ENCODE data around the gene PHACTR1.

Gene PHACTR1

DNA sequence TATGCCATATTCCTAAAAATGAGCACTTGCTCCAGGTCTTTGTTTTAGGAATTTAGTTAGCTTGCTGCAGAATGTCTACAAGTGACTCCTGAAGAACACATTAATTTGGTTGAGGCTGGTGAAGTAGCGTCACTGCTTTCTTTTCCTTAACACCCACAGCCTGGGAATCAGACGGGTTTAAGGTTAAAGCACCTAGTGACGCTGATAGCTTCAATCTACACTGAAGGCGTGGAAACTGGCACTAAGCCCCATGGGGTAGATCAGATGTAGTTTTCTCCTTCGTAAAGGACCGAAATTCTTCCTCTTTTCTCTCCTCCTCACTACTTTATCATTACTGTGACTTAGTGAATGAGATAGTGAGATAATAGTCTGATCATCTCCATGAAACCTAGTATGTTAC, 521.5 kb downstream of the PHACTR1 start:
- TF ChIP-seq, protein P1, sequence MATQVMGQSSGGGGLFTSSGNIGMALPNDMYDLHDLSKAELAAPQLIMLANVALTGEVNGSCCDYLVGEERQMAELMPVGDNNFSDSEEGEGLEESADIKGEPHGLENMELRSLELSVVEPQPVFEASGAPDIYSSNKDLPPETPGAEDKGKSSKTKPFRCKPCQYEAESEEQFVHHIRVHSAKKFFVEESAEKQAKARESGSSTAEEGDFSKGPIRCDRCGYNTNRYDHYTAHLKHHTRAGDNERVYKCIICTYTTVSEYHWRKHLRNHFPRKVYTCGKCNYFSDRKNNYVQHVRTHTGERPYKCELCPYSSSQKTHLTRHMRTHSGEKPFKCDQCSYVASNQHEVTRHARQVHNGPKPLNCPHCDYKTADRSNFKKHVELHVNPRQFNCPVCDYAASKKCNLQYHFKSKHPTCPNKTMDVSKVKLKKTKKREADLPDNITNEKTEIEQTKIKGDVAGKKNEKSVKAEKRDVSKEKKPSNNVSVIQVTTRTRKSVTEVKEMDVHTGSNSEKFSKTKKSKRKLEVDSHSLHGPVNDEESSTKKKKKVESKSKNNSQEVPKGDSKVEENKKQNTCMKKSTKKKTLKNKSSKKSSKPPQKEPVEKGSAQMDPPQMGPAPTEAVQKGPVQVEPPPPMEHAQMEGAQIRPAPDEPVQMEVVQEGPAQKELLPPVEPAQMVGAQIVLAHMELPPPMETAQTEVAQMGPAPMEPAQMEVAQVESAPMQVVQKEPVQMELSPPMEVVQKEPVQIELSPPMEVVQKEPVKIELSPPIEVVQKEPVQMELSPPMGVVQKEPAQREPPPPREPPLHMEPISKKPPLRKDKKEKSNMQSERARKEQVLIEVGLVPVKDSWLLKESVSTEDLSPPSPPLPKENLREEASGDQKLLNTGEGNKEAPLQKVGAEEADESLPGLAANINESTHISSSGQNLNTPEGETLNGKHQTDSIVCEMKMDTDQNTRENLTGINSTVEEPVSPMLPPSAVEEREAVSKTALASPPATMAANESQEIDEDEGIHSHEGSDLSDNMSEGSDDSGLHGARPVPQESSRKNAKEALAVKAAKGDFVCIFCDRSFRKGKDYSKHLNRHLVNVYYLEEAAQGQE (IDR thresholded peaks at IDR 0.05; ENCODE audit: insufficient replicate concordance, low read depth): no peak
- TF ChIP-seq GABPA (IDR thresholded peaks at IDR 0.05; ENCODE audit: low read depth): no peak
- TF ChIP-seq, protein P2, sequence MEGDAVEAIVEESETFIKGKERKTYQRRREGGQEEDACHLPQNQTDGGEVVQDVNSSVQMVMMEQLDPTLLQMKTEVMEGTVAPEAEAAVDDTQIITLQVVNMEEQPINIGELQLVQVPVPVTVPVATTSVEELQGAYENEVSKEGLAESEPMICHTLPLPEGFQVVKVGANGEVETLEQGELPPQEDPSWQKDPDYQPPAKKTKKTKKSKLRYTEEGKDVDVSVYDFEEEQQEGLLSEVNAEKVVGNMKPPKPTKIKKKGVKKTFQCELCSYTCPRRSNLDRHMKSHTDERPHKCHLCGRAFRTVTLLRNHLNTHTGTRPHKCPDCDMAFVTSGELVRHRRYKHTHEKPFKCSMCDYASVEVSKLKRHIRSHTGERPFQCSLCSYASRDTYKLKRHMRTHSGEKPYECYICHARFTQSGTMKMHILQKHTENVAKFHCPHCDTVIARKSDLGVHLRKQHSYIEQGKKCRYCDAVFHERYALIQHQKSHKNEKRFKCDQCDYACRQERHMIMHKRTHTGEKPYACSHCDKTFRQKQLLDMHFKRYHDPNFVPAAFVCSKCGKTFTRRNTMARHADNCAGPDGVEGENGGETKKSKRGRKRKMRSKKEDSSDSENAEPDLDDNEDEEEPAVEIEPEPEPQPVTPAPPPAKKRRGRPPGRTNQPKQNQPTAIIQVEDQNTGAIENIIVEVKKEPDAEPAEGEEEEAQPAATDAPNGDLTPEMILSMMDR (IDR thresholded peaks at IDR 0.05; ENCODE audit: insufficient read depth, low read length): no peak
- TF ChIP-seq POLR2AphosphoS5 (IDR thresholded peaks at IDR 0.05; ENCODE audit: low read depth): no peak
- TF ChIP-seq SPI1 (IDR thresholded peaks at IDR 0.05; ENCODE audit: borderline replicate concordance, low read depth): no peak
- Histone ChIP-seq H3K27ac (replicated peaks) (no peak overlapping the region), H3K27me3 (ENCODE audit: insufficient read depth, poor library complexity, severe bottlenecking) (no peaks in the 10 kb centered on the region)

DNA sequence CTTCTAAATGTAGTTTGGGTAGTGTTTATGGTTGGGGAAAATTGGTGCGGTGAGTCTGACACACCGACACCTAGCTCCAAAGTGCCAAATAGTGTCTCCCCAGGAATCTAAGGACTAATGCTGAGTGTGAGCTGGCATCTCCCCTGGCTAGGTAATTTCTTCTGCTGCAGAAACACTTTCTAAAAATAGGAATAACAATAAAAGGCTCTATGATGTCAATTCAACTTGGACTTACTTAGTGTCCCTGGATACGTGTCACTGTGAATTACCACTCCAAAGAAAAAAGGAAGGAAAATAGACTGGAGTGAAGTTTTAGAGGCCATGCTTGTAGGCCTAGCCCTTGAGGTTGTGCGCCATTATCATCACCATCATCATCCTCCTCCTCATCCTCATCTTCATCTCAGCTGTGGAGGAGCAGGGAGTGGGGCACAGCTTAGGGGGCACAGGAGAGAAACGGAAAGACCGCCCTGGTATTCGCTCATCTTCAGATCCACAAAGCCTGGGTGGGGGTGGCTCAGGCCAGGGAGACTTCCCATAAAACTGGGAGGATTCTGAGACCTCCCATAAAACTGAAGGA, 522.2 kb downstream of the PHACTR1 start:
- no peak overlapping the region for H3K4me3 ChIP-seq (replicated peaks; ENCODE audit: insufficient read depth, low read length)
- no peak for TF ChIP-seq SPI1 (IDR thresholded peaks at IDR 0.05; ENCODE audit: borderline replicate concordance, low read depth)
- no peak for TF ChIP-seq POLR2AphosphoS5 (IDR thresholded peaks at IDR 0.05; ENCODE audit: low read depth)
- TF ChIP-seq GABPA (IDR thresholded peaks at IDR 0.05; ENCODE audit: low read depth): no peak
- TF ChIP-seq, protein P2 (IDR thresholded peaks at IDR 0.05; ENCODE audit: insufficient read depth, low read length): no peak
- TF ChIP-seq, protein P1 (IDR thresholded peaks at IDR 0.05; ENCODE audit: insufficient replicate concordance, low read depth): no peak
- H3K27me3 ChIP-seq (ENCODE audit: insufficient read depth, poor library complexity, severe bottlenecking): no peaks in the 10 kb centered on the region
- DNase-seq (ENCODE audit: low read depth in 1 of 2, low spot score in 1 of 2): no peak
- no peak overlapping the region for H3K27ac ChIP-seq (replicated peaks)

More for the DNA sequence above, 521.5 kb downstream of the PHACTR1 start:
- DNase-seq (ENCODE audit: low read depth in 1 of 2, low spot score in 1 of 2): no peak
- H3K4me3 ChIP-seq (replicated peaks; ENCODE audit: insufficient read depth, low read length): no peak overlapping the region

DNA sequence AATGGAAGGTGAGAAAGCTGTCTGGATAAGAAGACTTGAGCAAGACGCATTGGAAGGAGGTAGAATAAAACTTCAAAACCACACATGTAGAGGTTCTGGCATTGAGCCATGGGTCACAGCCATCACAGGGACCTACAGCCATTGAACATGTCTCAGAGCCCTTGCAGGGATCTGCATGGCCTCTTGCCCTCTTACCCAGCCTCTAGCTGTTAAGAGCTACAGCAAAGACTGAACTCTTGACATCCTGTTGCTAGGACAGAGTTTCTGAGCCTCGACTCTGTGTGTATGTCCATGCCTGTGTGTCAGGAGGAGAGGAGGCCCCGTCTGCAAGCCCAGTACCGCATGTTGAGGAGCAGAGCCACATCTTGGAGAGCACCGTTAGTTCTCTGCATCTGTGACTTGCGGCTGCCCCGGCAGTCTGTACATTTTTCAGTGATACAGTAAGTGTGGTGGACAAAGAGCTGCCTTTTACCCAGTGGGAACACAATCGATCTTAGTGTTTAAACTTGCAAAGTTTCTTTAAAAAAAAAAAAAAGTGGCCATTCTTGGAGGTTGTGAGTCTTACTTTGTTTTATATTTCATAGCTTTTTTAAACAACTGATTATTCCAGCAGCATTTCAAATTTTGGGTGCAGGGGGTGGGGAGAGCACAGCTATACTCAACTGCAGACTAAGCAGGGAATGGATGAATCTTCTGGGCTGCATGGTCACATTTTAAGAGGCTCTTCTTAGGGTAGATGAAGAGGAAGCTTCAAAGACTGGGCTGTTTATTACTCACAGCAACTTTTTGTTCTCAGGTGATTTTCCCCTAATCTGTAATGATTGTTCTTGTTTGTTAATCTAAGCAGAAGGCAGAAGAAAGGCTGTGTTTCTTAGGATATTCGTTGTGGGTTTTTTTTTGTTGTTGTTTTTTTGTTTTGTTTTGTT, 523.2 kb downstream of the PHACTR1 start:
- no peak overlapping the region for H3K4me3 ChIP-seq (replicated peaks; ENCODE audit: insufficient read depth, low read length)
- no peak for DNase-seq (ENCODE audit: low read depth in 1 of 2, low spot score in 1 of 2)
- TF ChIP-seq, protein P2 (IDR thresholded peaks at IDR 0.05; ENCODE audit: insufficient read depth, low read length): no peak
- TF ChIP-seq, protein P1 (IDR thresholded peaks at IDR 0.05; ENCODE audit: insufficient replicate concordance, low read depth): no peak
- TF ChIP-seq GABPA (IDR thresholded peaks at IDR 0.05; ENCODE audit: low read depth): no peak
- no peak overlapping the region for H3K27ac ChIP-seq (replicated peaks)
- H3K27me3 ChIP-seq (ENCODE audit: insufficient read depth, poor library complexity, severe bottlenecking): no peaks in the 10 kb centered on the region
